Transverse colon (tissue), 3 donors: Measurements from ENCODE around the gene DPYSL5.

Experiments
- POLR2A ChIP-seq: fragments of 450-650 bp; IDR thresholded peaks from one replicate; pipeline ENCODE4 v1.6.1; 2016; ENCODE audit warnings: antibody characterized with exemption, mild to moderate bottlenecking, moderate library complexity
- TF ChIP-seq, protein P1 (sequence below), 5 experiments: fragments of 200-600 bp in 3 of 5; fragments of 450-650 bp in 2 of 5; sonication (generic) in 3 of 5; IDR thresholded peaks; 1 replicate in 2 of 5; 2 replicates in 3 of 5; pipeline ENCODE4 v1.5.1; 2016 to 2017; ENCODE audit warnings: antibody characterized with exemption in 5 of 5, inconsistent platforms in 3 of 5, mild to moderate bottlenecking in 2 of 5, moderate library complexity in 1 of 5

DNA sequence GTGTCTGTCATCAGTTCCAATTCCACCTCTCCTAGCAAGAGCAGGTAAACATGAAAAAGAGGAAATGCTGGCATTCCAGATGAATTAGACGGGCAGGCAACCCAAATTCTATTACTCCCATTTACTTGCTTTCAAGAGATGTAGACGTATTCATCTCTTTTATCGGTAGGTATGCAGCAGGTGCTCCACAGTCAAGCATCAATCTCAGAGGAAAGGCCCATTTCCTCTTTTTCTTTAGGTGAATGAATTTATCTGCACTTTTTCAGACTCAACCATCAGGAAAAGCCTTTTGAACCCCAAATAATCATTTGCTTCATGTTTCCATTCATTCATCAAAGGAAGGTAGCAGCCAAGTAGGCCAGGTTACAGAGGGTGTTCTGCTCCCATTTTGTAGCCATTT, 27.9 kb downstream of the DPYSL5 start:
- TF ChIP-seq, protein P1, sequence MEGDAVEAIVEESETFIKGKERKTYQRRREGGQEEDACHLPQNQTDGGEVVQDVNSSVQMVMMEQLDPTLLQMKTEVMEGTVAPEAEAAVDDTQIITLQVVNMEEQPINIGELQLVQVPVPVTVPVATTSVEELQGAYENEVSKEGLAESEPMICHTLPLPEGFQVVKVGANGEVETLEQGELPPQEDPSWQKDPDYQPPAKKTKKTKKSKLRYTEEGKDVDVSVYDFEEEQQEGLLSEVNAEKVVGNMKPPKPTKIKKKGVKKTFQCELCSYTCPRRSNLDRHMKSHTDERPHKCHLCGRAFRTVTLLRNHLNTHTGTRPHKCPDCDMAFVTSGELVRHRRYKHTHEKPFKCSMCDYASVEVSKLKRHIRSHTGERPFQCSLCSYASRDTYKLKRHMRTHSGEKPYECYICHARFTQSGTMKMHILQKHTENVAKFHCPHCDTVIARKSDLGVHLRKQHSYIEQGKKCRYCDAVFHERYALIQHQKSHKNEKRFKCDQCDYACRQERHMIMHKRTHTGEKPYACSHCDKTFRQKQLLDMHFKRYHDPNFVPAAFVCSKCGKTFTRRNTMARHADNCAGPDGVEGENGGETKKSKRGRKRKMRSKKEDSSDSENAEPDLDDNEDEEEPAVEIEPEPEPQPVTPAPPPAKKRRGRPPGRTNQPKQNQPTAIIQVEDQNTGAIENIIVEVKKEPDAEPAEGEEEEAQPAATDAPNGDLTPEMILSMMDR (IDR thresholded peaks at IDR 0.05) = no peak
- no peak for TF ChIP-seq POLR2A
